GM19463 (cell line): ENCODE results near the gene CDKN2AIPNL.
A peak's percentile ranks its signal among the peaks of the same experiment; 100 is the strongest.
"Not testable (repeated sequence)": the region's sequence is repeated elsewhere in the genome, so short reads cannot be mapped to it uniquely, and the experiment has no call there.

Experiments
- ATAC-seq: cut with Tn5 transposase; IDR thresholded peaks from one replicate; pipeline ENCODE4 v1.9.1; 2021; ENCODE audit warnings: mild to moderate bottlenecking, moderate library complexity; ENCODE audit not compliant: unreplicated experiment

Gene CDKN2AIPNL

GRCh38 chr5:134438721-134439123 lies 27.0 kb upstream of the CDKN2AIPNL start:
- ATAC-seq = no peak

DNA sequence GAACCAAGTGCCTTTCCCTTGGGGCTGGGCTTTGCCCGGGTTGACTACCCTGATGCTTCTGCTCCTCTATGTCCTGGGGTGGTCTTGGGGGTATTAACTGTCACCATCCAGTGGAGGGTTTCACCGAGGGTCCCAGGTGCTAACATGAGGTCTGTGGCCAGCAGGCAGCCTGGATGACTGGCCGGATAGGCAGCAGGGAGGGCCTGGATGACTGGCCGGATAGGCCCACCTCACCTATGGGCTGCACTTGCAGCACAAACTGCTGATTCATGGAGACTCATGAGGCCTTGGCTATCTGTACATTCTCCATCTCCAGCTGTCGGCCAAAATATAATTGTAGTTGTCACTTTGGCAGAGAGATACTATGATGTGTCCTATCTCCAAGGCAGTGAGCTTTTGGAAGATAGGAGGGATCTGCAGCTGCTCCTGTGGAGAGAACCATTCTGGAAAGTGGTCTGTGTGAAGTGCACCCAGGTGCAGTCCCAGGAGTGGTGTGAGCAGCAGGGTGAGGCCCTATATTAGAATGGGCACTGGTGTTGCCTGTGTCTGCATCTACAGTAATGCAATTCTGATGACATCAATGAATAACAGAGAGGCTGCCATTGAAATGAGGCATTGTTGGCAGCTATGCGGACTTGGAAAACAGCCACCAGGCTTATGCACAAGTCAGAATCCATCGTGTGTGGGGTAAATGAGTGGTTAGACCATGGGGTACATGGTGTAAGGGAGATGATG lies 26.3 kb upstream of the CDKN2AIPNL start:
- no peak for ATAC-seq

- no peak for ATAC-seq
Observed at GRCh38 chr5:134437340-134437846, 25.7 kb upstream of the CDKN2AIPNL start.

DNA sequence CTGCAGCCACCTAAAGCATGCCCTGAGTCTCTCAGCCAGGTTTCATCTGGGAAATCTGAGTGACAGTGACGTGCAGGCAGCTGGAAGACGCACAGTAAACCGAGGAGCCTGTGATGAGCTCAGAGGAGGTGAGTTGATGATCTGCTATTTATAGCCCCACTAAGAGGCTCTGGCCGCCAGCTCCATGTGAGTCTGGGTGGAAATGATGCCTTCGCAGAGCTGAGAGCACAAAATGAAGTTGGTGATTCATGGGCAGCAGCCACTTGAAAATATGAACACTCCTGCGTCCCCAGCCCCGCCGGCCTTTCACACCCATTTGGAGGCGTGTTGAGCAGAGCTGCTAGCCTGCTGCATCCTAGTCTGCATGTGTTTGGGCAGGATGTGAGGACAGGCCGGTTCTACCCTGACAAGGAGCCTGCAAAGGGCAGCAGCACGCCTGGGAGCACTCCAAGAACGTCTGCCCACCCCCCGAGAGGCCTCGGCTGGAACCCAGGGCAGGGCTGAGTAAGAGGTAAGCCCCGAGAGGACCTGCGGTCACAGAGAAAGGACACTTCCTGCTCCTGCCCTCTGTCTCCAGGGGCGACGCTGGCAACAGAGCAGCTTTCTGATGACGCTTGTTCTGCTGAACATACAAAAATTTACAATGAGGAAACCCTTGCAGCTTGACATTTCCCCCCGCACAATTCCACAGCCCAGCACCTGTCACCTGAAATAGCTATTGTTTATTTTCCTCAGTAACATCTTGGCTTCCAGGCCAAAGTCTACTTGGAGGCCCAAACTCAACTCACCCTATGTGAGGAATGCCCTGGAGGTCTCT lies 25.1 kb upstream of the CDKN2AIPNL start:
- peak; percentile 92 for ATAC-seq

GRCh38 chr5:134435560-134435959 lies 23.9 kb upstream of the CDKN2AIPNL start:
- ATAC-seq = no peak

- no peak for ATAC-seq
Observed at GRCh38 chr5:134432677-134433359, 21.1 kb upstream of the CDKN2AIPNL start.

GRCh38 chr5:134432174-134432573 lies 20.5 kb upstream of the CDKN2AIPNL start:
- ATAC-seq = no peak

DNA sequence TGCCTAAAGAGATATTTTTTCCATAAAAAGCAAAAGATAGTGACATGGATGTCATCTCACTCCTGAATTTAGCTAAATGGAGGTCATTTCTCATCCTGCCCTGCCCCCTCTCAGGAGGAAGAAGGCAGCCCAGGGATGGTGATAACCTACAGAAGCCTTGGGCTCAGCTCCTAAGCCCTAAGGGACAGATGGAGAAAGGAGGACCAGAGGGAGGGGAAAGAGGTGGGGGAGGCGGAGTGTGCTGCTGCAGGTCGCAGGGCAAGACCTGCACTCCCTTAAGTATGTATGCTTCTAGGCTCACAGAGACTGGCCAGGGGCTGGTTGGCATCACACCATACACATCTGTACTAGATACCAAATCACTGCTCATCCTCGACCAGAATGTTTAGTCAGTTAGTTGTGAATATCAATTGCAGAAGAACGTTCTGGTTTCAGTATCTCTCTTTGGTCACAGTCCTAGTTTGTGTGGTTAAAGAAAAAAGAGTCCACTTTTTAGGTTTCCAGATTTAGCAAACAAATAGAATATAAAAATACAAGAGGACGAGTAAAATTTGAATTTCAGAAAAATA lies 18.4 kb upstream of the CDKN2AIPNL start:
- ATAC-seq = no peak

DNA sequence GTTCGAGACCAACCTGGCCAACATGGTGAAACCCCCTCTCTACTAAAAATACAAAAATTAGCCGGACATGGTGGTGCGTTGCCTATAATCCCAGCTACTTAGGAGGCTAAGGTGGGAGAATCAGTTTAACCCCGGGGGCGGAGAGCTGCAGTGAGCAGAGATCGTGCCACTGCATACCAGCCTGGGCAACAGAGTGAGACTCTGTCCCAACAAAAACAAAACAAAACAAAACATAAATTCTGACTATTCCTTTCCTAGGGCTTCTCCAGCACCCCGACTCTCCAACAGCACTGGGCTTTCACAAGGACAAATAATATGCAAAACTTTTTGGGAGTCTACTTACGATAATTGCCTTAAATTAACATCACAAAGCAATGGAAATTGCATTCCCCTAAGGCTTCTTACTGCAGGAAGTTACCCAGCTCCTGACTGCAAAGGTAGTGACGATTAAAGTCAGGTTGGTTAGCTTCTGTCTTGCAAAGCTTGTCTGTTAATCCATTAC lies 15.9 kb upstream of the CDKN2AIPNL start:
- no peak for ATAC-seq

DNA sequence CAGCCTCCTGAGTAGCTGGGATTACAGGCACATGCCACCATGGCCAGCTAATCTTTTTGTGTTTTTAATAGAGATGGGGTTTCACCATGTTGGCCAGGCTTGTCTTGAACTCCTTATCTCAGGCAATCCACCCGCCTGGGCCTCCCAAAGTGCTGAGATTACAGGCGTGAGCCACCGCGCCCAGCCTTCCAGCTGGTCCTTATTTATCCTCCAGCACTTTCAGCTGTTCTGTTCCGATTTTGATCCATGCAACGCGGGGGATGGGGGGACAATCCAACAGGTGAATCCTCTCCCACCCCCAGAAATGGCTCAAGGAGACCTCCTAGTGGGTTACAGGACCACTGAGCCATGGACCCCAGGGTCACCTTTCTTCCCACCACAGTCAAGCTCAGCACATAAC lies 14.7 kb upstream of the CDKN2AIPNL start:
- no peak for ATAC-seq

- ATAC-seq = no peak
Observed at GRCh38 chr5:134423376-134423775, 11.7 kb upstream of the CDKN2AIPNL start.

DNA sequence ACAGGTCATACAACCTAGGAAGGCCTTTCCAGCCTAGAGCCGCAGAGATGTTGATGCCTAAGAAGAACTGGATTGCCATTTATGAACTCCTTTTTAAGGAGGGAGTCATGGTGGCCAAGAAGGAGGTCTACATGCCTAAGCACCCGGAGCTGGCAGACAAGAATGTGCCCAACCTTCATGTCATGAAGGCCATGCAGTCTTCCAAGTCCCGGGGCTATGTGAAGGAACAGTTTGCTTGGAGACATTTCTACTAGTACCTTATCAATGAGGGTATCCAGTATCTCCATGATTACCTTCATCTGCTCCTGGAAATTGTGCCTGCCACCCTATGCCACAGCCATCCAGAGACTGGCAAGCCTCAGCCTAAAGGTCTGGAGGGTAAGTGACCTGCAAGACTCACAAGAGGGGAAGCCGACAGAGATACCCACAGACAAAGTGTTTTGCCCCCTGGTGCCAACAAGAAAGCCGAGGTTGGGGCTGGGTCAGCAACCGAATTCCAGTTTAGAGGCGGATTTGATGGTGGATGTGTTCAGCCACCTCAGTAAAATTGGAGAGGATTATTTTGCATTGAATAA lies 11.2 kb upstream of the CDKN2AIPNL start:
- ATAC-seq = no peak

DNA sequence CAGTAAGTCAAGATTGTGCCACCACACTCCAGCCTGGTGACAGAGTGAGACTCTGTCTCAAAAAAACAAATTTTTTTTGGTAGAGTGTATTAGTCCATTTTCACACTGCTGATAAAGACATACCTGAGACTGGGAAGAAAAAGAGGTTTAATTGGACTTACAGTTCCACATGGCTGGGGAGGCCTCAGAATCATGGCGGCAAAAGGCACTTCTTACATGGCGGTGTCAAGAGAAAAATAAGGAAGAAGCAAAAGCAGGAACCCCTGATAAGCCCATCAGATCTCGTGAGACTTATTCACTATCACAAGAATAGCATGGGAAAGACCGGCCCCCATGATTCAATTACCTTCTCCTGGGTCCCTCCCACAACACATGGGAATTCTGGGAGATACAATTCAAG lies 9.4 kb upstream of the CDKN2AIPNL start:
- not testable (repeated sequence) for ATAC-seq

- ATAC-seq = no peak
Observed at GRCh38 chr5:134420343-134420742, 8.7 kb upstream of the CDKN2AIPNL start.

DNA sequence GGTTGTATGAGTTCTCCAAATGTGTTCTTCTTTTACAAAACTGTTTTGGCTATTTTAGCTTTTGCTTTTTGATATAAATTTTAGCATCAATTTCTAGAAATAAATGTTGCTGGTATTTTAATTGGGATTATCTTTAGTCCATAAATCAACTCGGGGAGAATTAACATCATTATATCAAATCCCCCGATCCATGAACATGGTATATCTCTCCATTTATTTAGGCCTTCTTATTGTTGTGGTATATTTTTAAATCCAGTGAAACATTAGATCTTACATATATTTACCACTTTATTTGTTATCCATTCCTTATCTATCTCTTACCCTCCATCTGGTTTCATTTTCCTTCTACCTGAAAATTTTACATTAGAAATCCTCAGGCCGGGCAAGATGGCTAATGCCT lies 7.3 kb upstream of the CDKN2AIPNL start:
- ATAC-seq = no peak

DNA sequence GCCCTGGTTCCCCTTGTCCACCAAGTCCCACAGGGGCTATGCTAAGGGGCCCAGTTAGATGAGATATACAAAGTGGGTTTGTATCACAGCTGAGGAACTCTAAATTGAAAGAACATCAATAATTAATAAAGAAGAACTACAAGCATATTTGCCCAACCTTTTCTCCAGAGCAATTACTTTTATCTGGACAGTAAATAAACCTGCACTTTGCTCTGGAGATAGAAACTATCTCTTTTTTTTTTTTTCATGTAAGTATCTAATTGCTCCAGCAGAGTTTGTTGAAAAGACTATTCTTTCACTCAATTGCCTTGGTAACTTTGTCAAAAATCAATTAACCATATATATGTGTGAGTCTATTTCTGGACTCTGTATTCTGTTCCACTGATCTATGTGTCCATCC lies 6.0 kb upstream of the CDKN2AIPNL start:
- no peak for ATAC-seq

- no peak for ATAC-seq
Observed at GRCh38 chr5:134413046-134413445, 1.4 kb upstream of the CDKN2AIPNL start.

DNA sequence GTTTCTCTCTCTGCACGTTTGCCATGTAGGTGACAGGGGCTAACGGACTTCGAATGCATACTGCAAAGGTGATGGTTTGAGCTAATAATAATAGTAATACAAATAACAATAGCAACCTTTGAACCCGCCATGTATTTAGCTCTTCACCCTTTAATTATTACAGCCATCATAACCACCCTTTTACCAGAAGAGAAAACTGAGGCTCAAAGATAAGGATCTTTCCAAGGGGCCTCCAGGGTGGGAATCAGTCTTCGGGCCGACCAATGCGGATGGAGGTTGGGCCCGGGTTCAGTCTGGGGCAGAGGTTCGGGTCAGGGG lies 494 bp downstream of the CDKN2AIPNL start:
- no peak for ATAC-seq

- ATAC-seq = no peak
Observed at GRCh38 chr5:134410822-134411221, 859 bp downstream of the CDKN2AIPNL start.

- ATAC-seq = no peak
Observed at GRCh38 chr5:134409321-134409720, 2.4 kb downstream of the CDKN2AIPNL start.

- ATAC-seq = no peak
Observed at GRCh38 chr5:134406390-134406789, 5.3 kb downstream of the CDKN2AIPNL start.
